Stimulated activated CD8-positive, alpha-beta memory T cell treated with anti-CD3 and anti-CD28 coated beads, Interleukin-12 subunit alpha, Interleukin-12 subunit beta, amount 100 ng/mL, for 24 hours (primary cell): ENCODE measurements around the gene KLHL18.
"Not testable (repeated sequence)": the region's sequence is repeated elsewhere in the genome, so short reads cannot be mapped to it uniquely, and the experiment has no call there.

Experiments used
- DNase-seq: peaks from one replicate; pipeline ENCODE4 v3.0.0-alpha.2; 2020; ENCODE audit errors: extremely low read depth

KLHL18 gene

DNA sequence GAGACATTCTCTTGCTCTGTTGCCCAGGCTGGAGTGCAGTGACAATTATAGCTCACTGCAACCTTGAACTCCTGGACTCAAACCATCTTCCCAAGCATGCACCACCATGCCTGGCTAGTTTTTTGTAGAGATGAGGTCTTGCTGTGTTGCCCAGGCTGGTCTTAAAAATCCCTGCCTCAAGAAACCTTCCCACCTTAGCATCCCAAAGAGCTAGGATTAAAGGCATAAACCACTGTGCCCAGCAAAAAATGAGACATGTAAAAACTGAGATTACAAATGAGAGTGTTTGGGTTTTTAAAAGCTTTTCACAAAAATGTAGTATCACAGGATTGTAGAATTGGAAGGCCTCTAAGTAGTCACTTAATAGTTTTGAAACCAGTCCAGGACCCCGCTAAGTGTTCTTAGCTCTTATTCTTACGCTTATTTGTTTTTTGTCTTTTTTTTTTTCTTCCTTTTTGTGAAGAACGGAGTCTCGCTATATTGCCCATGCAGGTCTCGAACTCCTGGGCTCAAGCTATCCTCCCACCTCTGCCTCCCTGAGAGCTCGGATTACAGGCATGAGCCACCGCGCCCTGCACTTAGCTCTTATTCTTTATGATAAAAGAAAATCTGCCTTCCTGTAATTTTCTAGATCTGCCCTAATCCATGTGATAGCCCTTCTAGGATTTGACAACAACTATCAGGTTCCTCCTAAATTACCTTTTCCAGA is 31.5 kb downstream of the KLHL18 start:
- no peak for DNase-seq

DNA sequence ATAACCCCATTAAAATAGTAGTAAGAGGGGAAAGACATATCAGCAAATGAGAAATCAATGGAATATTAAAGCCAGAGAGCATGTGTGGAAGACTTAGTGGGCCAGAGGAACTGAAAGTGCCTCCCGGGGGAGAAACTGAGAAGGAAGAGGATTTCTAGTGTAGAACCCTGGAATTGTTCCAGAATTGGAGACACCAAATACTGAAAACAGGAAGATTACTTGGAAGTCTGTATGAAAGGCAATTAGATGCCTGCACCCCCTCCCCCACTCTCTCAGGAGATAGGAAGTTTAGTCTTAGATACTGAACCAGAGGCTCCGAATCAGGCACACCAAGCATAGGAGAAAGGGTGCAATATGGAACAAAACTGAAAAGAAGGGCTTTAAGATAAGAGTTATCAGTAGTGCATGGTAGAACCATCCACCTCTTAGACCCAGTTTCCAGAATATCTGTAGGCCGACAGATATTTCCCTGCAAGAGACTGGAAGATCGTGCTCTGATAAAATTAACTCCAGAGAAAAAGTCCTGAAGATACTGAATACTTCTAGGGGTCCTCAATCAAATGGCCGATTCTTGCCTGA is 32.4 kb downstream of the KLHL18 start:
- no peak for DNase-seq

- not testable (repeated sequence) for DNase-seq
Observed at GRCh38 chr3:47316151-47316550, 33.4 kb downstream of the KLHL18 start.

- DNase-seq: no peak
Observed at GRCh38 chr3:47318916-47319315, 36.2 kb downstream of the KLHL18 start.

DNA sequence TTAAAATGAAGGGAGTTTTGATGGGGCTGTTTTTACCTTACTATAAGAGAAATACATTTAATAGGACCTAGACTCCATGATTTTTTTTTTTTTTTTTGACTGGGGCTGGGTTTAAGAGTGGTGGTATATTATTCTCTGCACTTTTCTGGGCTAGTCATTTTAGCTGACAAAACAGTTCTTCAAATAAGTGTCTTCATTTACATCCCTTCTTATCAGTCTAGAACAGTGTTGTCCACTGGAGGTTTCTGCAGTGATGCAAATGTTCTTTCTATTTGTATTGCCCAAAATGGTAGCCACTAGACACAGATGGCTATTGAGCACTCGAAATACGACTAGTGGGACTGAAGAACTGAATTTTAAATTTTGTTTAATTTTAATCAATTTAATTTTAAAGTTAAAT is 37.2 kb downstream of the KLHL18 start:
- no peak for DNase-seq

- no peak for DNase-seq
Observed at GRCh38 chr3:47323431-47324277, 40.9 kb downstream of the KLHL18 start.

DNA sequence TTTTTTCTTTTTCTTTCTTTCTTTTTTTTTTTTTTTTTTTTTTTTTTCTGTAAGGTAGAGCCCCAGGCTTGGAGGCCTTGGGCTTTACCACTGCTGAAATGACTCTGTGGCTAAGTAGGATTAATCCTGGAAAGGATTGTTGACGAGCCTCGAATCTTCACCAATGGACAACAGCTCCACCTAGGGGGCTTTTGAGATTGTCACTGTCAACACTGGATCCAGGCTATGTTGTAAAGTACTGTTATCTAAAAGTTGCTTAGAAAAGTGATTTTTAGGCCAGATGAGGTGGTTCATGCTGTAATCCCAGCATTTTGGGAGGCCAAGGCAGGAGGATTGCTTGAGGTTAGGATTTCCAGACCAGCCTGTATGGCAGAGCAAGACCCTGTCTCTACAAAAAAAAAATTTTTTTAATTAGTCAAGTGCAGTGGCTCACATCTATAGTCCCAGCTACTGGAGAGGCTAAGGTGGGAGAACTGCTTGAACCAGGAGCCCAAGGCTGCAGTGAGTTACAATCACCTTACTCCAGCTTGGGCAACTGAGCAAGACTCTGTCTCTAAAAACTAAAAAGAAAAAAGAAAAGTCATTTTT is 41.6 kb downstream of the KLHL18 start:
- no peak for DNase-seq

DNA sequence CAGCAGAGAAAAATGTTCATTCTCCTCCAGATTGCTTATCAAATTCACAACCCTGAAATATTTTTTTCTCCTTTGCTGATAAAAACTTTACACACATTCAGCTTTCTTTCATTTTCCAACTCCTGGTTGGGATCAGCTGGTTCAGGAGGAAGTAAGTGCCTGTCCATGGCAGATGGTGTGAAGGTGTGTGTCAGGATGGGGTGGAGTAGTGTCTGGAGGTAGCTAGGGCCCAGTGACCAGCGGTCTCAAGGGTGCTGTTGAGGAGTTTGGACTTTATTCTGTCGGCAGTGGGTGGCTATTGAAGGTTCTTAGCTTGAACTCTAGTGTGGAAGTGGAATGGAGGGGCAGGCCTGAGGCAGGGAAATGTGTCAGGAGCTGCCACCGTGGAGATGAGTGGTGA is 51.2 kb downstream of the KLHL18 start:
- DNase-seq: no peak

GRCh38 chr3:47337656-47338055 is 54.9 kb downstream of the KLHL18 start:
- no peak for DNase-seq

DNA sequence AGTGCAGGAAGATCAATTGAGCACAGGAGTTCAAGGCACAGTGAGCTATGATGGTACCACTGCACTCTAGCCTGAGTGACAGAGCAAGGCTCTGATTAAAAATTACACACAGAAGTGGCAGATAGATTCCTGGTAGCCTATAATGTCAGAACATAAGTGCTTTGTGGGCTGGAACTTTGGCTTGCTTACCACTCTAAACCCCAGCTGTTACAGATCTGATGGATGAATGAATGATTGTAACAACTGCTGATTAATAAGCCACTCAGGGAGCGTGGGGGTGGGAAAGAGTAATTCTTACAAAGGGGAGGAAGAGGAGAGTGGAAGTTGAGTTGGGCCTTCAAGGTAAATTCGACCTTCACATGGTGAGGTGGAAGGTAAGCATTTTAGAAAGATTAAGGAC is 57.2 kb downstream of the KLHL18 start:
- no peak for DNase-seq

DNA sequence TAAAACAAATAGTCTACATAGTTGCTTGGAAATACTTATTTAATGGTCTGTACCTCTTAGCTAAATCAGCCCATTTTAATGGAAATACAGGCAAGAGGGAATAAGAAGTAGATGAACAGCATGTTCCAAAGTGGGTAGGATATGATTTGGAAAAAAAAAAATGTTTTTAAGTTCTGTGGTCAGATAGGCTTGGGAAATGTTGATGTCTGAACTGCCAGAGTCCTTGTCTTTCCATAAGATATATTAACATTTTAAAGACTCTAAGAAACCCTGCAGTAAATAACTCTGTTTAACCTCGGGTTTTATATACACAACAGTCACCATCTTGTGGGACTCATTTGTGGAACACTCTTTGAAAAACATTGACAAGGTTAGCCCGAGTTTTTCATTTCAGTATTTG is 58.1 kb downstream of the KLHL18 start:
- no peak for DNase-seq

GRCh38 chr3:47342151-47342550 is 59.4 kb downstream of the KLHL18 start:
- DNase-seq: no peak

DNA sequence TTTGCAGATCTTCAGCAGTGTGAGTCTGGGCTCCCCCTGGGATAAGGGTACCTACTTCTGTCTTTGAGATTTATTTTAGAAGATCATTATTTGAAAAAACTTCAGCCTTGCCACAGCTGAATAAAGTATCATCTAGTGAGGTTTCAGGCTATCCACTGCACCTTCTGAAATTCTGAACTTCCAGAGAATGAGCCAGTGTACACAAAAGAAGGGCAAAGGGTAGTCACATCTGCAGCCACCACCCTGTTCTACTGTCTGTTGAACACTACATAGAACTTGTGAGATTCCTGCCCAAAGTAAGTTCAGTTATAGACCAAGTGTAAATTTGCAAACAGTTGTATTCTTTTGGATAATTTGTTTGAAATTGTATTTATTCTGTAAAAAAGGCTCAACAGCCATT is 60.1 kb downstream of the KLHL18 start:
- no peak for DNase-seq

DNA sequence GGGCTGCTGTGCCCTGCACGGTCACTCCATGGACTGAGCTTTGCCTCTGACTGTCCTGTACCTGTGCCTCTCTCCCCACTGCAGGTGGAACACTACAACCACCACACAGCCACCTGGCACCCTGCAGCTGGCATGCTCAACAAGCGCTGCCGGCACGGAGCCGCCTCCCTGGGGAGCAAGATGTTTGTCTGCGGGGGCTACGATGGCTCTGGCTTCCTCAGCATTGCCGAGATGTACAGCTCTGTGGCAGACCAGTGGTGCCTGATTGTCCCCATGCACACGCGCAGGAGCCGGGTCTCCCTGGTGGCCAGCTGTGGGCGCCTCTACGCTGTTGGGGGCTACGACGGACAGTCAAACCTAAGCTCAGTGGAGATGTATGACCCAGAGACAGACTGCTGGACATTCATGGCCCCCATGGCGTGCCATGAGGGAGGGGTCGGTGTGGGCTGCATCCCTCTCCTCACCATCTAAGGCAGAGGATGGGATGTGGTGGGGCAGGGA is 60.8 kb downstream of the KLHL18 start:
- no peak for DNase-seq

DNA sequence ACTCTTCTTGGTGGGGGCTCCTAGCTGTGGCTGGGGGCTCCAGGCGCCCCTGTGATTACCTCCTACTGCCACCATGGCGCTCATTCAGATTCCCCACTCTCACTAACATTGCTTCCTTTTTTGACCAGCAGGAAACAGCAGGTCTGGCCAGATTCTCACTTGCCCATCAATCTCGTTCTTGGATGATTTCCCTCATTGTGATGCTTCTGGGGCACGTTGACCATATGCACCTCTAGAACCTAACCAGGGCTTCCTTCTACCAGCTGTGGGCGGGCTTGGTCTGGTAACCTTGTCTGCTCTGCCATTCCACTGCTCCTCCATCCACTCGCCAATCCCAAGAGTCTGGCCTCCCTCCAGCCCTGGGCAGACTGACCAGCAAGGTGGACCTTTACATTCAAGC is 62.2 kb downstream of the KLHL18 start:
- DNase-seq: no peak

GRCh38 chr3:47347217-47347801 is 64.6 kb downstream of the KLHL18 start:
- DNase-seq: no peak

- DNase-seq: no peak
Observed at GRCh38 chr3:47348411-47349154, 65.8 kb downstream of the KLHL18 start.

DNA sequence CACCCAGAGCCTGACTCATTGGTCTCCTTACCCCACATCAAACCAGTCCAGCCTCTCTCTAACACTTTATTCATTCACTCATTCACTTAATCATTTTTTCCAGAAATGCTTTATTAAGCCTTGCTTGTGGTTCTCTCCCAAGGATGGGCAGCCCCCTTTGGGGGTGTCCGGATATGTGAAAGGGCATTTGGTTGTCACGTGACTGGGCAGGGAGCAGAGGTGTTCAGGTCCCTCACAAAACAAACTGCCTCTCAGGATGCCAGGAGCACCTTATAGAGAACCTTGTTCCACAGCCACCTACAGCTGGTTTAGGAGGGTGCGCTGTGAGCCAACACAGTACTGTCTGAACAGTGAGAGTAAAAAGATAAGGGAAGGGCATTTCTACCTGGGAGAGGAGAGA is 72.3 kb downstream of the KLHL18 start:
- no peak for DNase-seq

- no peak for DNase-seq
Observed at GRCh38 chr3:47356201-47356600, 73.5 kb downstream of the KLHL18 start.

GRCh38 chr3:47359323-47359722 is 76.6 kb downstream of the KLHL18 start:
- DNase-seq: no peak

- DNase-seq: not testable (repeated sequence)
Observed at GRCh38 chr3:47360110-47360517, 77.4 kb downstream of the KLHL18 start.
